K562 (cell line): Measurements from ENCODE around the gene CMIP. TPM values are rescaled to one million over a fixed set of nuclear protein-coding genes. Genes with fewer than 3 reads are reported as not detected.

ENCODE experiments used
- ERF ChIP-seq: fragments of 450-650 bp; formaldehyde crosslinking; IDR thresholded peaks from 2 replicates; pipeline ENCODE4 v1.4.0; 2020; ENCODE audit warnings: mild to moderate bottlenecking, mixed read lengths
- GATA2 ChIP-seq: sonication (generic); formaldehyde crosslinking; IDR thresholded peaks from 2 replicates; pipeline ENCODE4 v1.4.0; 2020; ENCODE audit warnings: mild to moderate bottlenecking, missing genetic modification reagents
- JUND ChIP-seq, 2 experiments: IDR thresholded peaks; 2 replicates in 1 of 2; 3 replicates in 1 of 2; pipeline ENCODE4 v1.6.1; 2011; ENCODE audit warnings: borderline replicate concordance in 2 of 2, low read depth in 2 of 2, low read length in 2 of 2, improper control_type of control experiment in 1 of 2, missing biosample characterization in 1 of 2, missing genetic modification characterization in 1 of 2, missing genetic modification reagents in 1 of 2
- MTA1 ChIP-seq: fragments of 450-650 bp; IDR thresholded peaks from 2 replicates; pipeline ENCODE4 v1.6.1; 2017; ENCODE audit warnings: borderline replicate concordance
- NUFIP1 ChIP-seq: fragments of 450-650 bp; IDR thresholded peaks from 2 replicates; pipeline ENCODE4 v1.6.1; 2018; ENCODE audit not compliant: partially characterized antibody
- PHB2 ChIP-seq: fragments of 450-650 bp; IDR thresholded peaks from 2 replicates; pipeline ENCODE4 v1.6.1; 2017; ENCODE audit warnings: low read depth
- RFX5 ChIP-seq: IDR thresholded peaks from 2 replicates; pipeline ENCODE4 v1.6.1; 2011; ENCODE audit warnings: low read depth, mild to moderate bottlenecking, improper control_type of control experiment, low read length
- RHOXF2B ChIP-seq: fragments of 250-450 bp; sonication (Bioruptor Pico); conservative IDR thresholded peaks from 2 replicates; pipeline ENCODE4 v1.5.1; 2021
- SNIP1 ChIP-seq: fragments of 450-650 bp; IDR thresholded peaks from 2 replicates; pipeline ENCODE4 v1.7.1; 2017; ENCODE audit warnings: low read depth, mild to moderate bottlenecking
- TEAD4 ChIP-seq, 2 experiments: sonication (generic) in 1 of 2; formaldehyde crosslinking in 1 of 2; IDR thresholded peaks; 2 replicates each; pipeline versions ENCODE4 v1.6.1 to v1.8.0; 2012 to 2022; ENCODE audit warnings: borderline replicate concordance in 1 of 2, inconsistent platforms in 1 of 2, low read length in 1 of 2, mild to moderate bottlenecking in 1 of 2, missing genetic modification reagents in 1 of 2
- ZC3H4 ChIP-seq: sonication (generic); formaldehyde crosslinking; IDR thresholded peaks from 2 replicates; pipeline ENCODE4 v1.9.0; 2021; ENCODE audit warnings: missing genetic modification reagents, borderline replicate concordance
- ZKSCAN1 ChIP-seq: fragments of 150-350 bp; IDR thresholded peaks from 2 replicates; pipeline ENCODE4 v1.6.1; 2016; ENCODE audit warnings: low read depth, low read length
- ZNF197 ChIP-seq: fragments of 200-800 bp; sonication (Bioruptor generic); IDR thresholded peaks from 2 replicates; pipeline ENCODE4 v1.6.1; 2016; ENCODE audit warnings: low read depth, missing genetic modification characterization, missing compliant biosample characterization
- ZNF24 ChIP-seq: fragments of 450-650 bp; IDR thresholded peaks from 2 replicates; pipeline ENCODE4 v1.6.1; 2016
- ZNF445 ChIP-seq: fragments of 250-450 bp; sonication (Bioruptor Pico); IDR thresholded peaks from 2 replicates; pipeline ENCODE4 v1.4.0; 2020; ENCODE audit warnings: low read depth, mild to moderate bottlenecking, moderate library complexity
- polyA plus RNA-seq, 8 experiments: library from polyadenylated mRNA; depleted of rRNA in 4 of 8; stranded (reverse) in 5 of 8; unstranded in 3 of 8; fragments of >200 nt; fragmentation: Nextera tagmentation in 2 of 8; fragmentation: Illumina TruSeq in 1 of 8; extraction: Ambion mirVana in 2 of 8; extraction: Trizol in 1 of 8; gene quantifications; 2 replicates each; pipeline versions ENCODE4 v1.2.1 to v1.2.3, GENCODE V29; 2011 to 2014; ENCODE audit warnings: inconsistent platforms in 1 of 8, missing spikeins in 1 of 8
- total RNA-seq, 7 experiments: library from RNA; depleted of rRNA in 6 of 7; stranded (reverse); fragments of >200 nt in 6 of 7; fragmentation: Illumina TruSeq in 2 of 7; extraction: Trizol in 2 of 7; gene quantifications; 2 replicates each; pipeline versions ENCODE4 v1.2.1 to v1.2.3, GENCODE V29; 2011 to 2021; ENCODE audit warnings: low replicate concordance in 1 of 7
- TF ChIP-seq, protein P1 (sequence below): IDR thresholded peaks from 3 replicates; pipeline ENCODE4 v1.6.1; 2011; ENCODE audit warnings: borderline replicate concordance, mild to moderate bottlenecking, moderate library complexity; ENCODE audit not compliant: insufficient read length; ENCODE audit errors: extremely low read depth
- TF ChIP-seq, protein P2 (sequence below), 2 experiments: fragments of 200-800 bp in 1 of 2; sonication (Bioruptor generic) in 1 of 2; sonication (generic) in 1 of 2; formaldehyde crosslinking in 1 of 2; IDR thresholded peaks in 1 of 2; conservative IDR thresholded peaks in 1 of 2; 2 replicates each; pipeline versions ENCODE4 v1.5.0 to v1.6.1; 2016 to 2020; ENCODE audit warnings: missing compliant biosample characterization in 1 of 2, missing genetic modification characterization in 1 of 2, missing genetic modification reagents in 1 of 2
- TF ChIP-seq, protein P3 (sequence below): fragments of 450-650 bp; IDR thresholded peaks from 2 replicates; pipeline ENCODE4 v1.6.1; 2018; ENCODE audit warnings: mild to moderate bottlenecking, low read depth; ENCODE audit not compliant: partially characterized antibody
- TF ChIP-seq, protein P4 (sequence below): sonication (generic); IDR thresholded peaks from 2 replicates; pipeline ENCODE4 v1.6.1; 2016

CMIP gene
- total and polyA plus RNA-seq, 9 of the 15 experiments (the other 6 are each of a cell fraction or from before 2014, with no cell fraction given) = 0.94 to 82.5 (median 10.3) TPM

DNA sequence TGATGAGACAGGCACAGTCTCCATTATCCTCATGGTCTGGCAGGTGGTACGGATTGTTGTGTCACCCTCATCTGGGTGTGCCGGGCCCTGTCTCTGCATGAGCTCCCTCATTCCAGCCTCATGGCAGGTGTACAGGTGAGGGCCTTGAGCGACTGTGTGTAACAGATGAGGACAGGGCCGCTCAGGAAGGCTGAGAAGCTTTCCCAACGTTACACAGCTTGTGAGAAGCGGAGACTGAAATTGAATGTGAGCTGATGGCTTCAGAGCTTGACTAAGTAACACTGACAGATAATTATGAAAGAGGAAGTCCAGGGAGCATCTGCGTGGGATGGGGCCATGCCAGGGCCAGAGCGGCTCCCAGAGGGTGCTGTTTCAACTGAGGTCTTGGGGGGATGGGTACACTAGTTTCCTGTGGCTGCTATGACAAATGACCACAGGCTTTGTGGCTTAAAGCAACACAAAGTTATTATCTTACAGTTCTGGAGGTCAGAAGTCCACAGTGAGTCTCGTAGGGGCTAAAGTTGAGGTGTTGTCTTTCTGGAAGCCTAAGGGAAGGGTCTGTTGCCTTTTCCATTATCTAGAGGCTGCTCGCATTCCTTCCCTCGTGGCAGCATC, 36.7 kb downstream of the CMIP start (continued):
- TF ChIP-seq ZNF197 (CRISPR knock-in tag) (no peak), ZNF24 (peak; percentile 33; the same call in 1 of the 2 replicates), ERF (CRISPR knock-in tag) (0 out of 2 replicates have a peak, but pooled peaks have one; percentile 18), JUND (IDR thresholded peaks at IDR 0.05; ENCODE audit: borderline replicate concordance, low read depth, low read length) (peak; percentile 48; the same call in 1 of the 2 replicates), JUND (tag; IDR thresholded peaks at IDR 0.05; ENCODE audit: borderline replicate concordance, low read depth, low read length) (peak; percentile 76; the same call in 1 of the 3 replicates), SNIP1 (no peak), ZNF445 (CRISPR knock-in tag) (no peak), RFX5 (no peak), RHOXF2B (CRISPR knock-in tag) (no peak), PHB2 (no peak), TEAD4 (IDR thresholded peaks at IDR 0.05; ENCODE audit: low read length) (peak; percentile 68; the same call in 1 of the 2 replicates), TEAD4 (CRISPR knock-in tag; IDR thresholded peaks at IDR 0.05; ENCODE audit: borderline replicate concordance) (no peak), MTA1 (peak; percentile 50; the same call in 1 of the 2 replicates), ZKSCAN1 (no peak), ZC3H4 (CRISPR knock-in tag) (no peak), GATA2 (CRISPR knock-in tag) (no peak), NUFIP1 (no peak)
- TF ChIP-seq, protein P1, sequence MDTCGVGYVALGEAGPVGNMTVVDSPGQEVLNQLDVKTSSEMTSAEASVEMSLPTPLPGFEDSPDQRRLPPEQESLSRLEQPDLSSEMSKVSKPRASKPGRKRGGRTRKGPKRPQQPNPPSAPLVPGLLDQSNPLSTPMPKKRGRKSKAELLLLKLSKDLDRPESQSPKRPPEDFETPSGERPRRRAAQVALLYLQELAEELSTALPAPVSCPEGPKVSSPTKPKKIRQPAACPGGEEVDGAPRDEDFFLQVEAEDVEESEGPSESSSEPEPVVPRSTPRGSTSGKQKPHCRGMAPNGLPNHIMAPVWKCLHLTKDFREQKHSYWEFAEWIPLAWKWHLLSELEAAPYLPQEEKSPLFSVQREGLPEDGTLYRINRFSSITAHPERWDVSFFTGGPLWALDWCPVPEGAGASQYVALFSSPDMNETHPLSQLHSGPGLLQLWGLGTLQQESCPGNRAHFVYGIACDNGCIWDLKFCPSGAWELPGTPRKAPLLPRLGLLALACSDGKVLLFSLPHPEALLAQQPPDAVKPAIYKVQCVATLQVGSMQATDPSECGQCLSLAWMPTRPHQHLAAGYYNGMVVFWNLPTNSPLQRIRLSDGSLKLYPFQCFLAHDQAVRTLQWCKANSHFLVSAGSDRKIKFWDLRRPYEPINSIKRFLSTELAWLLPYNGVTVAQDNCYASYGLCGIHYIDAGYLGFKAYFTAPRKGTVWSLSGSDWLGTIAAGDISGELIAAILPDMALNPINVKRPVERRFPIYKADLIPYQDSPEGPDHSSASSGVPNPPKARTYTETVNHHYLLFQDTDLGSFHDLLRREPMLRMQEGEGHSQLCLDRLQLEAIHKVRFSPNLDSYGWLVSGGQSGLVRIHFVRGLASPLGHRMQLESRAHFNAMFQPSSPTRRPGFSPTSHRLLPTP = no peak
- TF ChIP-seq, protein P2, sequence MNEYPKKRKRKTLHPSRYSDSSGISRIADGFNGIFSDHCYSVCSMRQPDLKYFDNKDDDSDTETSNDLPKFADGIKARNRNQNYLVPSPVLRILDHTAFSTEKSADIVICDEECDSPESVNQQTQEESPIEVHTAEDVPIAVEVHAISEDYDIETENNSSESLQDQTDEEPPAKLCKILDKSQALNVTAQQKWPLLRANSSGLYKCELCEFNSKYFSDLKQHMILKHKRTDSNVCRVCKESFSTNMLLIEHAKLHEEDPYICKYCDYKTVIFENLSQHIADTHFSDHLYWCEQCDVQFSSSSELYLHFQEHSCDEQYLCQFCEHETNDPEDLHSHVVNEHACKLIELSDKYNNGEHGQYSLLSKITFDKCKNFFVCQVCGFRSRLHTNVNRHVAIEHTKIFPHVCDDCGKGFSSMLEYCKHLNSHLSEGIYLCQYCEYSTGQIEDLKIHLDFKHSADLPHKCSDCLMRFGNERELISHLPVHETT (CRISPR knock-in tag; conservative IDR thresholded peaks at IDR 0.05 in 1 of 2, IDR thresholded peaks at IDR 0.05 in 1 of 2) = peak in 1 of 2 experiments; percentile 58; a peak in 1 of 4 replicates
- TF ChIP-seq, protein P3, sequence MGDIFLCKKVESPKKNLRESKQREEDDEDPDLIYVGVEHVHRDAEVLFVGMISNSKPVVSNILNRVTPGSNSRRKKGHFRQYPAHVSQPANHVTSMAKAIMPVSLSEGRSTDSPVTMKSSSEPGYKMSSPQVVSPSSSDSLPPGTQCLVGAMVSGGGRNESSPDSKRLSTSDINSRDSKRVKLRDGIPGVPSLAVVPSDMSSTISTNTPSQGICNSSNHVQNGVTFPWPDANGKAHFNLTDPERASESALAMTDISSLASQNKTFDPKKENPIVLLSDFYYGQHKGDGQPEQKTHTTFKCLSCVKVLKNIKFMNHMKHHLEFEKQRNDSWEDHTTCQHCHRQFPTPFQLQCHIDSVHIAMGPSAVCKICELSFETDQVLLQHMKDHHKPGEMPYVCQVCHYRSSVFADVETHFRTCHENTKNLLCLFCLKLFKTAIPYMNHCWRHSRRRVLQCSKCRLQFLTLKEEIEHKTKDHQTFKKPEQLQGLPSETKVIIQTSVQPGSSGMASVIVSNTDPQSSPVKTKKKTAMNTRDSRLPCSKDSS = no peak
- TF ChIP-seq, protein P4, sequence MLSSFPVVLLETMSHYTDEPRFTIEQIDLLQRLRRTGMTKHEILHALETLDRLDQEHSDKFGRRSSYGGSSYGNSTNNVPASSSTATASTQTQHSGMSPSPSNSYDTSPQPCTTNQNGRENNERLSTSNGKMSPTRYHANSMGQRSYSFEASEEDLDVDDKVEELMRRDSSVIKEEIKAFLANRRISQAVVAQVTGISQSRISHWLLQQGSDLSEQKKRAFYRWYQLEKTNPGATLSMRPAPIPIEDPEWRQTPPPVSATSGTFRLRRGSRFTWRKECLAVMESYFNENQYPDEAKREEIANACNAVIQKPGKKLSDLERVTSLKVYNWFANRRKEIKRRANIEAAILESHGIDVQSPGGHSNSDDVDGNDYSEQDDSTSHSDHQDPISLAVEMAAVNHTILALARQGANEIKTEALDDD = peak; percentile 90
